Mammary epithelial cell (primary cell): ENCODE measurements around the gene TRPM8.
"Not testable (repeated sequence)": the region's sequence is repeated elsewhere in the genome, so short reads cannot be mapped to it uniquely, and the experiment has no call there.

Experiments used
- CTCF ChIP-seq, 2 donors: IDR thresholded peaks in 1 of 2; conservative IDR thresholded peaks in 1 of 2; 2 replicates each; pipeline ENCODE4 v1.5.1; 2011 to 2012; ENCODE audit warnings: inconsistent platforms in 2 of 2, low read length in 2 of 2, mild to moderate bottlenecking in 2 of 2, control low read depth in 1 of 2, low read depth in 1 of 2; ENCODE audit not compliant: insufficient read depth in 1 of 2; ENCODE audit errors: extremely low read depth in 1 of 2
- EZH2 ChIP-seq: IDR thresholded peaks from 2 replicates; pipeline ENCODE4 v1.6.1; 2012; ENCODE audit warnings: low read length, inconsistent platforms, borderline replicate concordance

- TF ChIP-seq CTCF (conservative IDR thresholded peaks at IDR 0.05 in 1 of 2, IDR thresholded peaks at IDR 0.05 in 1 of 2; ENCODE audit: extremely low read depth in 1 of 2, insufficient read depth in 1 of 2, low read depth in 1 of 2, low read length in 2 of 2); EZH2: not testable (repeated sequence)
These were observed 45.0 kb upstream of the TRPM8 start for GRCh38 chr2:233872125-233872524.
